MM.1S (cell line): Measurements from ENCODE around the gene NOD1.

Experiments used
- DNase-seq: peaks from one replicate; pipeline ENCODE4 v3.0.0-alpha.2; 2015
- H2AFZ ChIP-seq: fragments of 300-600 bp; sonication (generic); 2 replicates; pipeline ENCODE4 v1.6.0; 2016; ENCODE audit warnings: antibody characterized with exemption, low read length
- H3F3A ChIP-seq: fragments of 300-600 bp; sonication (generic); 2 replicates; pipeline ENCODE4 v1.6.1; 2016; ENCODE audit warnings: mild to moderate bottlenecking, antibody characterized with exemption, low read length, moderate library complexity, mixed read lengths; ENCODE audit not compliant: insufficient read depth
- H3K27ac ChIP-seq: fragments of 300-600 bp; sonication (generic); 2 replicates; pipeline ENCODE4 v1.5.1; 2016; ENCODE audit warnings: mild to moderate bottlenecking, low read length
- H3K27me3 ChIP-seq: fragments of 300-600 bp; sonication (generic); replicated peaks from 2 replicates; pipeline ENCODE4 v1.6.0; 2016; ENCODE audit warnings: low read length; ENCODE audit not compliant: insufficient read depth
- H3K36me3 ChIP-seq: fragments of 300-600 bp; sonication (generic); replicated peaks from 2 replicates; pipeline ENCODE4 v1.6.1; 2016; ENCODE audit warnings: mild to moderate bottlenecking, low read length, mixed read lengths; ENCODE audit not compliant: insufficient read depth
- H3K4me1 ChIP-seq: fragments of 300-600 bp; sonication (generic); 2 replicates; pipeline ENCODE4 v1.6.1; 2016; ENCODE audit warnings: low read length, mixed read lengths
- H3K4me2 ChIP-seq: fragments of 300-600 bp; sonication (generic); 2 replicates; pipeline ENCODE4 v1.6.0; 2016; ENCODE audit warnings: low read depth, low read length
- H3K4me3 ChIP-seq: fragments of 300-600 bp; sonication (generic); 2 replicates; pipeline ENCODE4 v1.5.1; 2016; ENCODE audit warnings: low read length, mixed read lengths
- H3K79me2 ChIP-seq: fragments of 300-600 bp; sonication (generic); 2 replicates; pipeline ENCODE4 v1.6.1; 2016; ENCODE audit warnings: mixed run types, low read length, mixed read lengths
- H3K9ac ChIP-seq: fragments of 300-600 bp; sonication (generic); 2 replicates; pipeline ENCODE4 v1.6.1; 2016; ENCODE audit warnings: low read length, mixed read lengths
- H3K9me2 ChIP-seq: fragments of 300-600 bp; sonication (generic); replicated peaks from 2 replicates; pipeline ENCODE4 v1.6.1; 2016; ENCODE audit warnings: mild to moderate bottlenecking, low read length, mixed read lengths; ENCODE audit not compliant: insufficient read depth
- H3K9me3 ChIP-seq: fragments of 300-600 bp; sonication (generic); replicated peaks from 2 replicates; pipeline ENCODE4 v1.6.1; 2016; ENCODE audit warnings: mild to moderate bottlenecking, low read length, mixed read lengths; ENCODE audit not compliant: insufficient read depth
- H4K20me1 ChIP-seq: fragments of 300-600 bp; sonication (generic); 2 replicates; pipeline ENCODE4 v1.6.1; 2016; ENCODE audit warnings: mild to moderate bottlenecking, low read length, moderate library complexity, mixed read lengths; ENCODE audit not compliant: insufficient read depth
- CTCF ChIP-seq: fragments of 300-600 bp; sonication (generic); IDR thresholded peaks from 2 replicates; pipeline ENCODE4 v1.5.1; 2016; ENCODE audit warnings: antibody characterized with exemption, low read length, mixed read lengths
- EZH2 ChIP-seq: fragments of 300-600 bp; sonication (generic); optimal IDR thresholded peaks from 2 replicates; pipeline ENCODE3; 2017; ENCODE audit warnings: low read depth, mild to moderate bottlenecking, antibody characterized with exemption, low read length, mixed read lengths
- EZH2phosphoT487 ChIP-seq: fragments of 300-600 bp; sonication (generic); IDR thresholded peaks from 2 replicates; pipeline ENCODE4 v1.6.1; 2018; ENCODE audit warnings: antibody characterized with exemption, low read length

The NOD1 gene

GRCh38 chr7:30524545-30524944, 46.0 kb upstream of the NOD1 start:
- TF ChIP-seq CTCF = no peak
- Histone ChIP-seq H3K4me3 (no peak overlapping the region), H3K27ac (no peak overlapping the region), H3K4me2 (no peak overlapping the region), H4K20me1 (no peaks in the 10 kb centered on the region), H3K9ac (no peak overlapping the region), H3K27me3 (no peaks in the 10 kb centered on the region), H3K36me3 (no peaks in the 10 kb centered on the region), H3K9me2 (no peaks in the 10 kb centered on the region), H3K79me2 (no peaks in the 10 kb centered on the region), H3K4me1 (no peaks in the 10 kb centered on the region), H2AFZ (no peak overlapping the region), H3F3A (peaks cover 3% of the 10 kb centered on the region; the same call in 1 of the 2 replicates), H3K9me3 (no peaks in the 10 kb centered on the region)
- DNase-seq = no peak

- Histone ChIP-seq H3K4me3 (no peak overlapping the region), H3K4me2 (no peak overlapping the region), H3K27ac (no peak overlapping the region), H3K9ac (no peak overlapping the region), H3K9me3 (no peaks in the 10 kb centered on the region), H3K27me3 (no peaks in the 10 kb centered on the region), H3K4me1 (no peaks in the 10 kb centered on the region), H3K79me2 (no peaks in the 10 kb centered on the region), H4K20me1 (no peaks in the 10 kb centered on the region), H3K36me3 (no peaks in the 10 kb centered on the region), H3K9me2 (no peaks in the 10 kb centered on the region), H2AFZ (no peak overlapping the region), H3F3A (peaks cover 3% of the 10 kb centered on the region; the same call in 1 of the 2 replicates)
- no peak for DNase-seq
- no peak for TF ChIP-seq CTCF
- TF ChIP-seq EZH2phosphoT487 = no peak
- TF ChIP-seq EZH2 = no peak
Measured at GRCh38 chr7:30523466-30523865, 44.9 kb upstream of the NOD1 start.

- H3K36me3 ChIP-seq = no peaks in the 10 kb centered on the region
- H3K4me2 ChIP-seq = no peak overlapping the region
- no peak overlapping the region for H3K27ac ChIP-seq
- H3K9ac ChIP-seq = no peak overlapping the region
- no peaks in the 10 kb centered on the region for H4K20me1 ChIP-seq
- no peaks in the 10 kb centered on the region for H3K79me2 ChIP-seq
- H3K4me3 ChIP-seq = no peak overlapping the region
- H3K27me3 ChIP-seq = no peaks in the 10 kb centered on the region
- no peaks in the 10 kb centered on the region for H3K9me3 ChIP-seq
- no peak overlapping the region for H2AFZ ChIP-seq
- no peaks in the 10 kb centered on the region for H3K9me2 ChIP-seq
- TF ChIP-seq CTCF = no peak
- no peak for TF ChIP-seq EZH2
- TF ChIP-seq EZH2phosphoT487 = no peak
- no peak for DNase-seq
- peaks cover 3% of the 10 kb centered on the region; the same call in 1 of the 2 replicates for H3F3A ChIP-seq
- H3K4me1 ChIP-seq = no peaks in the 10 kb centered on the region
Measured at GRCh38 chr7:30522159-30522558, 43.6 kb upstream of the NOD1 start.

- H3K4me1 ChIP-seq = no peaks in the 10 kb centered on the region
- no peak overlapping the region for H3K9ac ChIP-seq
- H3K36me3 ChIP-seq = no peaks in the 10 kb centered on the region
- no peaks in the 10 kb centered on the region for H4K20me1 ChIP-seq
- H3K4me2 ChIP-seq = no peak overlapping the region
- DNase-seq = no peak
- no peaks in the 10 kb centered on the region for H3K27me3 ChIP-seq
- no peak for TF ChIP-seq EZH2phosphoT487
- H3K4me3 ChIP-seq = no peak overlapping the region
- no peaks in the 10 kb centered on the region for H3K79me2 ChIP-seq
- H3F3A ChIP-seq = peaks cover 3% of the 10 kb centered on the region; the same call in 1 of the 2 replicates
- H2AFZ ChIP-seq = no peak overlapping the region
- H3K27ac ChIP-seq = no peak overlapping the region
- H3K9me3 ChIP-seq = no peaks in the 10 kb centered on the region
- no peaks in the 10 kb centered on the region for H3K9me2 ChIP-seq
Measured at GRCh38 chr7:30521532-30521931, 42.9 kb upstream of the NOD1 start.
